ENCODE measurements around the gene UBTF.

The UBTF gene

DNA sequence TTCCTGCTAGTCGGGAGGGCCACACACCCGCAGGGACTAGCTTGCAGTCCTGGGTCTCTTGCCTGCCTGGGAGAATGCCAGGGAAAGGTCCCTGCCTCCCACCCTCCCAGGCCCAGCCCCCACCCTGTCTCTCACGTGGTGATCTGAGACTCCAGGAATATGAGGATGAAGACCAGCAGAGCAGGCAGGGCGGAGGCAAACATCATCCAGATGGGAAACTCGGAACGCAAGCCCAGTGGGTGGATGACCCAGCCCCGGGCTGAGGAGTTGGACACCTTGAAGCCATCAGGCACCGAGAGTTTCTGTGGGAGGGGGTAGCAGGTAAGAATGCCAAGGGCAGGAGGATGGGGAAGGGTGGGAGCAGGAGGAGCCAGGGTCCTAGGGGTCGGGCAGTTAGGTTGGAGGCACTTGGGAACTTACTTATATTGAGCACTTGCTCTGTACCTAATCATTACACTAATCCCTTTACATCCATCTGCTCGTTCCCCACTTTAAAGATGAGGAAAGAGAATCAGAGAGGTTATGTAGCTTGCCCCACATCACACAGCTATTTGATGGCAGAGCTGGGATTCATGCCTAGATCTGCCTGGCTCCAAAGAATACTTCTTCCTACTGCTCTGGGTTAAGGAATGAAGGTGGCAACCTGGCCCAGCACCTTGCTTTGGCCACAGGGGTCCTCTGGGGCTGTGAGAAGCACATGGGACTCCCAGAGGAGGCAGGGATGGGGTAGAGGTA is 35.1 kb upstream of the UBTF start:
- TF ChIP-seq, protein P1, sequence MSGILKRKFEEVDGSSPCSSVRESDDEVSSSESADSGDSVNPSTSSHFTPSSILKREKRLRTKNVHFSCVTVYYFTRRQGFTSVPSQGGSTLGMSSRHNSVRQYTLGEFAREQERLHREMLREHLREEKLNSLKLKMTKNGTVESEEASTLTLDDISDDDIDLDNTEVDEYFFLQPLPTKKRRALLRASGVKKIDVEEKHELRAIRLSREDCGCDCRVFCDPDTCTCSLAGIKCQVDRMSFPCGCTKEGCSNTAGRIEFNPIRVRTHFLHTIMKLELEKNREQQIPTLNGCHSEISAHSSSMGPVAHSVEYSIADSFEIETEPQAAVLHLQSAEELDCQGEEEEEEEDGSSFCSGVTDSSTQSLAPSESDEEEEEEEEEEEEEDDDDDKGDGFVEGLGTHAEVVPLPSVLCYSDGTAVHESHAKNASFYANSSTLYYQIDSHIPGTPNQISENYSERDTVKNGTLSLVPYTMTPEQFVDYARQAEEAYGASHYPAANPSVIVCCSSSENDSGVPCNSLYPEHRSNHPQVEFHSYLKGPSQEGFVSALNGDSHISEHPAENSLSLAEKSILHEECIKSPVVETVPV (CRISPR knock-in tag; IDR thresholded peaks at IDR 0.05) = no peak
- TF ChIP-seq CSDC2 (CRISPR knock-in tag; IDR thresholded peaks at IDR 0.05) = no peak
- no peak for TF ChIP-seq BACH2 (CRISPR knock-in tag; IDR thresholded peaks at IDR 0.05; ENCODE audit: borderline replicate concordance)
- TF ChIP-seq ZFP3 (CRISPR knock-in tag; IDR thresholded peaks at IDR 0.05) = no peak
- TF ChIP-seq OSR1 (CRISPR knock-in tag; IDR thresholded peaks at IDR 0.05) = no peak
- TF ChIP-seq, protein P2, sequence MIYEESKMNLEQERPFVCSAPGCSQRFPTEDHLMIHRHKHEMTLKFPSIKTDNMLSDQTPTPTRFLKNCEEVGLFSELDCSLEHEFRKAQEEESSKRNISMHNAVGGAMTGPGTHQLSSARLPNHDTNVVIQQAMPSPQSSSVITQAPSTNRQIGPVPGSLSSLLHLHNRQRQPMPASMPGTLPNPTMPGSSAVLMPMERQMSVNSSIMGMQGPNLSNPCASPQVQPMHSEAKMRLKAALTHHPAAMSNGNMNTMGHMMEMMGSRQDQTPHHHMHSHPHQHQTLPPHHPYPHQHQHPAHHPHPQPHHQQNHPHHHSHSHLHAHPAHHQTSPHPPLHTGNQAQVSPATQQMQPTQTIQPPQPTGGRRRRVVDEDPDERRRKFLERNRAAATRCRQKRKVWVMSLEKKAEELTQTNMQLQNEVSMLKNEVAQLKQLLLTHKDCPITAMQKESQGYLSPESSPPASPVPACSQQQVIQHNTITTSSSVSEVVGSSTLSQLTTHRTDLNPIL (CRISPR knock-in tag; IDR thresholded peaks at IDR 0.05; ENCODE audit: low read depth) = no peak
- no peak for TF ChIP-seq ZNF565 (CRISPR knock-in tag; conservative IDR thresholded peaks at IDR 0.05; ENCODE audit: low read depth)
- no peak for TF ChIP-seq ZFP30 (CRISPR knock-in tag; IDR thresholded peaks at IDR 0.05)
- no peak for TF ChIP-seq ARNTL (CRISPR knock-in tag; IDR thresholded peaks at IDR 0.05; ENCODE audit: borderline replicate concordance, low read depth)
- TF ChIP-seq SNAI2 (CRISPR knock-in tag; IDR thresholded peaks at IDR 0.05) = no peak
- TF ChIP-seq ZNF70 (CRISPR knock-in tag; IDR thresholded peaks at IDR 0.05) = no peak
- TF ChIP-seq, protein P3, sequence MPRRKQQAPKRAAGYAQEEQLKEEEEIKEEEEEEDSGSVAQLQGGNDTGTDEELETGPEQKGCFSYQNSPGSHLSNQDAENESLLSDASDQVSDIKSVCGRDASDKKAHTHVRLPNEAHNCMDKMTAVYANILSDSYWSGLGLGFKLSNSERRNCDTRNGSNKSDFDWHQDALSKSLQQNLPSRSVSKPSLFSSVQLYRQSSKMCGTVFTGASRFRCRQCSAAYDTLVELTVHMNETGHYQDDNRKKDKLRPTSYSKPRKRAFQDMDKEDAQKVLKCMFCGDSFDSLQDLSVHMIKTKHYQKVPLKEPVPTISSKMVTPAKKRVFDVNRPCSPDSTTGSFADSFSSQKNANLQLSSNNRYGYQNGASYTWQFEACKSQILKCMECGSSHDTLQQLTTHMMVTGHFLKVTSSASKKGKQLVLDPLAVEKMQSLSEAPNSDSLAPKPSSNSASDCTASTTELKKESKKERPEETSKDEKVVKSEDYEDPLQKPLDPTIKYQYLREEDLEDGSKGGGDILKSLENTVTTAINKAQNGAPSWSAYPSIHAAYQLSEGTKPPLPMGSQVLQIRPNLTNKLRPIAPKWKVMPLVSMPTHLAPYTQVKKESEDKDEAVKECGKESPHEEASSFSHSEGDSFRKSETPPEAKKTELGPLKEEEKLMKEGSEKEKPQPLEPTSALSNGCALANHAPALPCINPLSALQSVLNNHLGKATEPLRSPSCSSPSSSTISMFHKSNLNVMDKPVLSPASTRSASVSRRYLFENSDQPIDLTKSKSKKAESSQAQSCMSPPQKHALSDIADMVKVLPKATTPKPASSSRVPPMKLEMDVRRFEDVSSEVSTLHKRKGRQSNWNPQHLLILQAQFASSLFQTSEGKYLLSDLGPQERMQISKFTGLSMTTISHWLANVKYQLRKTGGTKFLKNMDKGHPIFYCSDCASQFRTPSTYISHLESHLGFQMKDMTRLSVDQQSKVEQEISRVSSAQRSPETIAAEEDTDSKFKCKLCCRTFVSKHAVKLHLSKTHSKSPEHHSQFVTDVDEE (CRISPR knock-in tag; IDR thresholded peaks at IDR 0.05) = no peak
- no peak for TF ChIP-seq GLIS3 (CRISPR knock-in tag; IDR thresholded peaks at IDR 0.05)
- TF ChIP-seq, protein P4, sequence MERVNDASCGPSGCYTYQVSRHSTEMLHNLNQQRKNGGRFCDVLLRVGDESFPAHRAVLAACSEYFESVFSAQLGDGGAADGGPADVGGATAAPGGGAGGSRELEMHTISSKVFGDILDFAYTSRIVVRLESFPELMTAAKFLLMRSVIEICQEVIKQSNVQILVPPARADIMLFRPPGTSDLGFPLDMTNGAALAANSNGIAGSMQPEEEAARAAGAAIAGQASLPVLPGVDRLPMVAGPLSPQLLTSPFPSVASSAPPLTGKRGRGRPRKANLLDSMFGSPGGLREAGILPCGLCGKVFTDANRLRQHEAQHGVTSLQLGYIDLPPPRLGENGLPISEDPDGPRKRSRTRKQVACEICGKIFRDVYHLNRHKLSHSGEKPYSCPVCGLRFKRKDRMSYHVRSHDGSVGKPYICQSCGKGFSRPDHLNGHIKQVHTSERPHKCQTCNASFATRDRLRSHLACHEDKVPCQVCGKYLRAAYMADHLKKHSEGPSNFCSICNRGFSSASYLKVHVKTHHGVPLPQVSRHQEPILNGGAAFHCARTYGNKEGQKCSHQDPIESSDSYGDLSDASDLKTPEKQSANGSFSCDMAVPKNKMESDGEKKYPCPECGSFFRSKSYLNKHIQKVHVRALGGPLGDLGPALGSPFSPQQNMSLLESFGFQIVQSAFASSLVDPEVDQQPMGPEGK (CRISPR knock-in tag; IDR thresholded peaks at IDR 0.05; ENCODE audit: borderline replicate concordance) = no peak
- no peak for TF ChIP-seq ZNF8 (CRISPR knock-in tag; IDR thresholded peaks at IDR 0.05)
- TF ChIP-seq, protein P5, sequence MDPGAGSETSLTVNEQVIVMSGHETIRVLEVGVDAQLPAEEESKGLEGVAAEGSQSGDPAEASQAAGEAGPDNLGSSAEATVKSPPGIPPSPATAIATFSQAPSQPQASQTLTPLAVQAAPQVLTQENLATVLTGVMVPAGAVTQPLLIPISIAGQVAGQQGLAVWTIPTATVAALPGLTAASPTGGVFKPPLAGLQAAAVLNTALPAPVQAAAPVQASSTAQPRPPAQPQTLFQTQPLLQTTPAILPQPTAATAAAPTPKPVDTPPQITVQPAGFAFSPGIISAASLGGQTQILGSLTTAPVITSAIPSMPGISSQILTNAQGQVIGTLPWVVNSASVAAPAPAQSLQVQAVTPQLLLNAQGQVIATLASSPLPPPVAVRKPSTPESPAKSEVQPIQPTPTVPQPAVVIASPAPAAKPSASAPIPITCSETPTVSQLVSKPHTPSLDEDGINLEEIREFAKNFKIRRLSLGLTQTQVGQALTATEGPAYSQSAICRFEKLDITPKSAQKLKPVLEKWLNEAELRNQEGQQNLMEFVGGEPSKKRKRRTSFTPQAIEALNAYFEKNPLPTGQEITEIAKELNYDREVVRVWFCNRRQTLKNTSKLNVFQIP (CRISPR knock-in tag; IDR thresholded peaks at IDR 0.05; ENCODE audit: borderline replicate concordance, low read depth) = no peak
- no peak for TF ChIP-seq TOX (CRISPR knock-in tag; IDR thresholded peaks at IDR 0.05; ENCODE audit: borderline replicate concordance)
- no peak for ATAC-seq

DNA sequence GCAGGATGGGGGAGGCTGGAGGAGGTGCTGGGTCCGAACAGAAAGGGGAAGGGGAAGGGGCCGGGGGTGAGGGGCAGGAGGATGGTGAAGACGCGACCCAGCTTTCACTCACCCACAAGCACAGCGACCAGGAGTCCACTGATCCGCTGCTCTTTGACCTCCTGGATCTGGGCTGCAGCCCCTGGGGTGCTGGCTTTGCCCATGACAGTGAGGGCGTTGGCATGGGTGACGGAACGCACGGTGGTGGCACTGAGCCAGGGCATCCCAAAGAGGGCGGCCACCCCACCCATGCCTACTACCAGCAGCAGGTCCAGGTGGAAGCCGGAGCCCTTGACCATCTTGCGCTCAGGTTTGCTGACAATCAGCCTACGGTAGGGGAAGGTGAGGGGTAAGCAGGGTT is 33.5 kb upstream of the UBTF start:
- no peak for TF ChIP-seq ESRRG (CRISPR knock-in tag; IDR thresholded peaks at IDR 0.05)
- no peak for TF ChIP-seq RARB (CRISPR knock-in tag; IDR thresholded peaks at IDR 0.05)
- TF ChIP-seq, protein P4 (CRISPR knock-in tag; IDR thresholded peaks at IDR 0.05; ENCODE audit: borderline replicate concordance) = no peak
- TF ChIP-seq TCF4 (CRISPR knock-in tag; IDR thresholded peaks at IDR 0.05; ENCODE audit: borderline replicate concordance) = no peak
- TF ChIP-seq PPARA (CRISPR knock-in tag; IDR thresholded peaks at IDR 0.05; ENCODE audit: borderline replicate concordance) = no peak
- no peak for ATAC-seq

Measured in SK-N-SH treated with all-trans-retinoic acid at 6 μM for 48 hours (cell line).